GM12872 (cell line): ENCODE measurements around the gene DRD4.

Experiments
- CTCF ChIP-seq: IDR thresholded peaks from 3 replicates; pipeline ENCODE4 v1.5.1; 2011; ENCODE audit warnings: low read depth, mild to moderate bottlenecking, low read length, moderate library complexity; ENCODE audit not compliant: insufficient read depth

The DRD4 gene

GRCh38 chr11:610146-610801 is 26.8 kb upstream of the DRD4 start:
- no peak for TF ChIP-seq CTCF

- TF ChIP-seq CTCF, result no peak
Measured at GRCh38 chr11:611001-611996, 25.8 kb upstream of the DRD4 start.

- peak; percentile 51; the same call in 2 of the 3 replicates for TF ChIP-seq CTCF
Measured at GRCh38 chr11:612201-612960, 24.7 kb upstream of the DRD4 start.

- TF ChIP-seq CTCF, result no peak
Measured at GRCh38 chr11:612961-613300, 24.1 kb upstream of the DRD4 start.

GRCh38 chr11:613369-613968 is 23.6 kb upstream of the DRD4 start:
- TF ChIP-seq CTCF, result no peak

- TF ChIP-seq CTCF, result no peak
Measured at GRCh38 chr11:614021-614622, 22.9 kb upstream of the DRD4 start.
